Peyer's patch (tissue), 4 donors: ENCODE data around the gene LDLRAD4.

Experiments used
- CTCF ChIP-seq, 6 experiments: fragments of 450-650 bp in 4 of 6; fragments of 200-600 bp in 2 of 6; sonication (generic) in 1 of 6; IDR thresholded peaks; one replicate each; pipeline ENCODE4 v1.5.1; 2017 to 2019; ENCODE audit warnings: antibody characterized with exemption in 6 of 6, mild to moderate bottlenecking in 3 of 6, moderate library complexity in 1 of 6
- POLR2A ChIP-seq, 2 donors: fragments of 450-650 bp; IDR thresholded peaks; one replicate each; pipeline ENCODE4 v1.5.1; 2017; ENCODE audit warnings: antibody characterized with exemption in 2 of 2, mild to moderate bottlenecking in 2 of 2, moderate library complexity in 2 of 2

GRCh38 chr18:13465476-13465875 lies 246.9 kb downstream of the LDLRAD4 start:
- TF ChIP-seq CTCF (IDR thresholded peaks at IDR 0.05) = no peak
- no peak for TF ChIP-seq POLR2A (IDR thresholded peaks at IDR 0.05)
